ENCODE measurements around the gene ABCB4. TPM values are rescaled to one million over a fixed set of nuclear protein-coding genes. Genes with fewer than 3 reads are reported as not detected.

Gene ABCB4
- total and polyA plus RNA-seq, 2 experiments from 2014 or later: 1.2 to 1.5 TPM

- TF ChIP-seq, protein P1, sequence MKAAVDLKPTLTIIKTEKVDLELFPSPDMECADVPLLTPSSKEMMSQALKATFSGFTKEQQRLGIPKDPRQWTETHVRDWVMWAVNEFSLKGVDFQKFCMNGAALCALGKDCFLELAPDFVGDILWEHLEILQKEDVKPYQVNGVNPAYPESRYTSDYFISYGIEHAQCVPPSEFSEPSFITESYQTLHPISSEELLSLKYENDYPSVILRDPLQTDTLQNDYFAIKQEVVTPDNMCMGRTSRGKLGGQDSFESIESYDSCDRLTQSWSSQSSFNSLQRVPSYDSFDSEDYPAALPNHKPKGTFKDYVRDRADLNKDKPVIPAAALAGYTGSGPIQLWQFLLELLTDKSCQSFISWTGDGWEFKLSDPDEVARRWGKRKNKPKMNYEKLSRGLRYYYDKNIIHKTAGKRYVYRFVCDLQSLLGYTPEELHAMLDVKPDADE (IDR thresholded peaks at IDR 0.05): no peak
- TF ChIP-seq, protein P2, sequence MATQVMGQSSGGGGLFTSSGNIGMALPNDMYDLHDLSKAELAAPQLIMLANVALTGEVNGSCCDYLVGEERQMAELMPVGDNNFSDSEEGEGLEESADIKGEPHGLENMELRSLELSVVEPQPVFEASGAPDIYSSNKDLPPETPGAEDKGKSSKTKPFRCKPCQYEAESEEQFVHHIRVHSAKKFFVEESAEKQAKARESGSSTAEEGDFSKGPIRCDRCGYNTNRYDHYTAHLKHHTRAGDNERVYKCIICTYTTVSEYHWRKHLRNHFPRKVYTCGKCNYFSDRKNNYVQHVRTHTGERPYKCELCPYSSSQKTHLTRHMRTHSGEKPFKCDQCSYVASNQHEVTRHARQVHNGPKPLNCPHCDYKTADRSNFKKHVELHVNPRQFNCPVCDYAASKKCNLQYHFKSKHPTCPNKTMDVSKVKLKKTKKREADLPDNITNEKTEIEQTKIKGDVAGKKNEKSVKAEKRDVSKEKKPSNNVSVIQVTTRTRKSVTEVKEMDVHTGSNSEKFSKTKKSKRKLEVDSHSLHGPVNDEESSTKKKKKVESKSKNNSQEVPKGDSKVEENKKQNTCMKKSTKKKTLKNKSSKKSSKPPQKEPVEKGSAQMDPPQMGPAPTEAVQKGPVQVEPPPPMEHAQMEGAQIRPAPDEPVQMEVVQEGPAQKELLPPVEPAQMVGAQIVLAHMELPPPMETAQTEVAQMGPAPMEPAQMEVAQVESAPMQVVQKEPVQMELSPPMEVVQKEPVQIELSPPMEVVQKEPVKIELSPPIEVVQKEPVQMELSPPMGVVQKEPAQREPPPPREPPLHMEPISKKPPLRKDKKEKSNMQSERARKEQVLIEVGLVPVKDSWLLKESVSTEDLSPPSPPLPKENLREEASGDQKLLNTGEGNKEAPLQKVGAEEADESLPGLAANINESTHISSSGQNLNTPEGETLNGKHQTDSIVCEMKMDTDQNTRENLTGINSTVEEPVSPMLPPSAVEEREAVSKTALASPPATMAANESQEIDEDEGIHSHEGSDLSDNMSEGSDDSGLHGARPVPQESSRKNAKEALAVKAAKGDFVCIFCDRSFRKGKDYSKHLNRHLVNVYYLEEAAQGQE (IDR thresholded peaks at IDR 0.05; ENCODE audit: unreplicated experiment): no peak
- TF ChIP-seq JUNB (IDR thresholded peaks at IDR 0.05; ENCODE audit: unreplicated experiment): no peak
- TF ChIP-seq CTCF (conservative IDR thresholded peaks at IDR 0.05; ENCODE audit: low read depth in 2 of 2): no peak
Measured at GRCh38 chr7:87370660-87371180, 104.8 kb downstream of the ABCB4 start (continued).

DNA sequence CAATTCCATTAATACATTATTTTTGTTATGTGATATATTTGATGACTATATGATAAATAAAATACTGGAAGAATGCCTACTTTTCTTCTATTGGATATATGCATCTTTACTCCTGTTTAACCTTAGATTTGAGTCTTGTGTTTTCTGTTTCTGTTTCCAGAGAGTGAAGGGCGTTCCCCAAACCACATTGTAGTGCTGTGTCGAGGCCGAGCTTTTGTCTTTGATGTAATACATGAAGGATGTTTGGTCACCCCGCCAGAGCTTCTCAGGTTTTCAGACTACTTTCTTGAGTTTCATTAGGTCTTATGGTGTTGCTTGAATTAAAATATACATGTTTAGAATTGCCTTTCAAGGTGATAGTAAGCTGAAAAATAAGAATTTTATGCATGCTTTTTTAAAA, 106.3 kb downstream of the ABCB4 start:
- ATAC-seq (no peak), DNase-seq (ENCODE audit: low spot score) (no peak)
- no peak overlapping the region for H3K4me2 ChIP-seq
- H3K27ac Mint-ChIP-seq: no peak overlapping the region
- H3K4me1 Mint-ChIP-seq: no peaks in the 10 kb centered on the region
- no peaks in the 10 kb centered on the region for H3K36me3 Mint-ChIP-seq (ENCODE audit: low read depth)
- H3K4me3 Mint-ChIP-seq: no peak overlapping the region
- H3K27me3 Mint-ChIP-seq (ENCODE audit: insufficient read depth, low read depth, poor library complexity): no peaks in the 10 kb centered on the region
- no peaks in the 10 kb centered on the region for H3K36me3 ChIP-seq (ENCODE audit: insufficient read depth)
- H4K20me1 ChIP-seq (replicated peaks; ENCODE audit: insufficient read depth): no peaks in the 10 kb centered on the region
- no peaks in the 10 kb centered on the region for H3K9me3 Mint-ChIP-seq
- H3K79me2 ChIP-seq (replicated peaks; ENCODE audit: insufficient read depth): no peaks in the 10 kb centered on the region
- H3K27ac ChIP-seq (ENCODE audit: low read depth): no peak overlapping the region
- no peaks in the 10 kb centered on the region for H3K27me3 ChIP-seq (ENCODE audit: insufficient read depth)
- no peak overlapping the region for H3K4me3 ChIP-seq
- no peak overlapping the region for H2AFZ ChIP-seq
- no peaks in the 10 kb centered on the region for H3F3A ChIP-seq (replicated peaks; ENCODE audit: low read depth)
- 0 out of 2 replicates have a peak, but pooled peaks cover 1% of the 10 kb centered on the region for H3K9me2 ChIP-seq (ENCODE audit: insufficient read depth)
- H3K4me1 ChIP-seq (ENCODE audit: insufficient read depth): no peaks in the 10 kb centered on the region
- TF ChIP-seq EZH2phosphoT487 (IDR thresholded peaks at IDR 0.05; ENCODE audit: unreplicated experiment) (no peak), CREB1 (CRISPR knock-in tag; IDR thresholded peaks at IDR 0.05; ENCODE audit: low read depth) (no peak), ZNF462 (CRISPR knock-in tag; IDR thresholded peaks at IDR 0.05) (no peak), JUNB (IDR thresholded peaks at IDR 0.05; ENCODE audit: unreplicated experiment) (no peak), CTCF (conservative IDR thresholded peaks at IDR 0.05; ENCODE audit: low read depth in 2 of 2) (no peak)
- TF ChIP-seq, protein P1 (IDR thresholded peaks at IDR 0.05): no peak

Measured in GM23338 (cell line).